ENCODE data around the gene SLC66A2.

Gene SLC66A2

DNA sequence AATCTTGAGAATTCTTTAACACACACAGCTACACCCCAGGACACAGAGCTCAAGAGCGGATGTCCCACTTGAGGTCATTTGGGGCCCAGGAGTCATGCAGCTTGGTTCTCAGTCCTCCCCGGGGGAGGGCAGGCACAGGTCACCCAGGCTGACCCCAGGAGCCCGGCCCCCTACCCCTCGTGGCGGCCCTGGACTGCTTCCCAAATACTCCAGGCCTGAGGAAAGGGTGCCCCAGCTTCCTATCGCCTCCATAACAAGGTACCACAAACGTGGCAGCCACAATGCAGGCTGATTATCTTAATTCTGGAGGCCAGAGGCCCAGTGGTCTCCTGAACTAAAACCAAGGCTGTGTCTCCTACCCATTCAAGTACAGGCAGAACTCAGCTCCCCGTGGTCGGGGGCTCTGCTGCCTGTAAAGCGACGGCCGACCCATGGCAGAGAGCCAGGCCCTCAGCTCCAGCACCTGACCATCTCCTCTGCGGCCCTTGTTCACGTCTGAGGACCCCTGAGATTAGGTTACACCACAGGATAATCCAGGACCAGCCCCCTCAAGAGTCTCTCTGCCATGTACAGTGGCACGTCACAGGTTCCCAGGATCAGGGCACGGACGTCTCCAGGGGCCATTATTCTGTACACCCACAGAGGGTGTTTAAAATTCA is 10.5 kb downstream of the SLC66A2 start:
- Histone ChIP-seq H3K27ac (replicated peaks) (no peak overlapping the region), H3K4me3 (replicated peaks; ENCODE audit: insufficient read depth, low read length) (no peak overlapping the region), H3K27me3 (ENCODE audit: insufficient read depth, poor library complexity, severe bottlenecking) (no peaks in the 10 kb centered on the region)
- DNase-seq (ENCODE audit: low read depth in 1 of 2, low spot score in 1 of 2), result no peak
- TF ChIP-seq, protein P1, sequence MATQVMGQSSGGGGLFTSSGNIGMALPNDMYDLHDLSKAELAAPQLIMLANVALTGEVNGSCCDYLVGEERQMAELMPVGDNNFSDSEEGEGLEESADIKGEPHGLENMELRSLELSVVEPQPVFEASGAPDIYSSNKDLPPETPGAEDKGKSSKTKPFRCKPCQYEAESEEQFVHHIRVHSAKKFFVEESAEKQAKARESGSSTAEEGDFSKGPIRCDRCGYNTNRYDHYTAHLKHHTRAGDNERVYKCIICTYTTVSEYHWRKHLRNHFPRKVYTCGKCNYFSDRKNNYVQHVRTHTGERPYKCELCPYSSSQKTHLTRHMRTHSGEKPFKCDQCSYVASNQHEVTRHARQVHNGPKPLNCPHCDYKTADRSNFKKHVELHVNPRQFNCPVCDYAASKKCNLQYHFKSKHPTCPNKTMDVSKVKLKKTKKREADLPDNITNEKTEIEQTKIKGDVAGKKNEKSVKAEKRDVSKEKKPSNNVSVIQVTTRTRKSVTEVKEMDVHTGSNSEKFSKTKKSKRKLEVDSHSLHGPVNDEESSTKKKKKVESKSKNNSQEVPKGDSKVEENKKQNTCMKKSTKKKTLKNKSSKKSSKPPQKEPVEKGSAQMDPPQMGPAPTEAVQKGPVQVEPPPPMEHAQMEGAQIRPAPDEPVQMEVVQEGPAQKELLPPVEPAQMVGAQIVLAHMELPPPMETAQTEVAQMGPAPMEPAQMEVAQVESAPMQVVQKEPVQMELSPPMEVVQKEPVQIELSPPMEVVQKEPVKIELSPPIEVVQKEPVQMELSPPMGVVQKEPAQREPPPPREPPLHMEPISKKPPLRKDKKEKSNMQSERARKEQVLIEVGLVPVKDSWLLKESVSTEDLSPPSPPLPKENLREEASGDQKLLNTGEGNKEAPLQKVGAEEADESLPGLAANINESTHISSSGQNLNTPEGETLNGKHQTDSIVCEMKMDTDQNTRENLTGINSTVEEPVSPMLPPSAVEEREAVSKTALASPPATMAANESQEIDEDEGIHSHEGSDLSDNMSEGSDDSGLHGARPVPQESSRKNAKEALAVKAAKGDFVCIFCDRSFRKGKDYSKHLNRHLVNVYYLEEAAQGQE (IDR thresholded peaks at IDR 0.05; ENCODE audit: insufficient replicate concordance, low read depth), result no peak
- TF ChIP-seq, protein P2, sequence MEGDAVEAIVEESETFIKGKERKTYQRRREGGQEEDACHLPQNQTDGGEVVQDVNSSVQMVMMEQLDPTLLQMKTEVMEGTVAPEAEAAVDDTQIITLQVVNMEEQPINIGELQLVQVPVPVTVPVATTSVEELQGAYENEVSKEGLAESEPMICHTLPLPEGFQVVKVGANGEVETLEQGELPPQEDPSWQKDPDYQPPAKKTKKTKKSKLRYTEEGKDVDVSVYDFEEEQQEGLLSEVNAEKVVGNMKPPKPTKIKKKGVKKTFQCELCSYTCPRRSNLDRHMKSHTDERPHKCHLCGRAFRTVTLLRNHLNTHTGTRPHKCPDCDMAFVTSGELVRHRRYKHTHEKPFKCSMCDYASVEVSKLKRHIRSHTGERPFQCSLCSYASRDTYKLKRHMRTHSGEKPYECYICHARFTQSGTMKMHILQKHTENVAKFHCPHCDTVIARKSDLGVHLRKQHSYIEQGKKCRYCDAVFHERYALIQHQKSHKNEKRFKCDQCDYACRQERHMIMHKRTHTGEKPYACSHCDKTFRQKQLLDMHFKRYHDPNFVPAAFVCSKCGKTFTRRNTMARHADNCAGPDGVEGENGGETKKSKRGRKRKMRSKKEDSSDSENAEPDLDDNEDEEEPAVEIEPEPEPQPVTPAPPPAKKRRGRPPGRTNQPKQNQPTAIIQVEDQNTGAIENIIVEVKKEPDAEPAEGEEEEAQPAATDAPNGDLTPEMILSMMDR (IDR thresholded peaks at IDR 0.05; ENCODE audit: insufficient read depth, low read length), result no peak
- no peak for TF ChIP-seq GABPA (IDR thresholded peaks at IDR 0.05; ENCODE audit: low read depth)

GRCh38 chr18:79940126-79940813 is 11.2 kb downstream of the SLC66A2 start:
- no peak for DNase-seq (ENCODE audit: low read depth in 1 of 2, low spot score in 1 of 2)

GRCh38 chr18:79939096-79939495 is 12.4 kb downstream of the SLC66A2 start:
- Histone ChIP-seq H3K27ac (replicated peaks) (no peak overlapping the region), H3K27me3 (ENCODE audit: insufficient read depth, poor library complexity, severe bottlenecking) (no peaks in the 10 kb centered on the region), H3K4me3 (replicated peaks; ENCODE audit: insufficient read depth, low read length) (no peak overlapping the region)
- TF ChIP-seq, protein P2 (IDR thresholded peaks at IDR 0.05; ENCODE audit: insufficient read depth, low read length), result no peak
- TF ChIP-seq SPI1 (IDR thresholded peaks at IDR 0.05; ENCODE audit: borderline replicate concordance, low read depth), result no peak
- no peak for TF ChIP-seq POLR2AphosphoS5 (IDR thresholded peaks at IDR 0.05; ENCODE audit: low read depth)
- no peak for TF ChIP-seq GABPA (IDR thresholded peaks at IDR 0.05; ENCODE audit: low read depth)
- TF ChIP-seq, protein P1 (IDR thresholded peaks at IDR 0.05; ENCODE audit: insufficient replicate concordance, low read depth), result no peak
- DNase-seq (ENCODE audit: low read depth in 1 of 2, low spot score in 1 of 2), result no peak

More at GRCh38 chr18:79940126-79940813, 11.2 kb downstream of the SLC66A2 start:
- TF ChIP-seq, protein P2 (IDR thresholded peaks at IDR 0.05; ENCODE audit: insufficient read depth, low read length), result no peak
- TF ChIP-seq POLR2AphosphoS5 (IDR thresholded peaks at IDR 0.05; ENCODE audit: low read depth) (no peak), GABPA (IDR thresholded peaks at IDR 0.05; ENCODE audit: low read depth) (no peak), SPI1 (IDR thresholded peaks at IDR 0.05; ENCODE audit: borderline replicate concordance, low read depth) (no peak)
- TF ChIP-seq, protein P1 (IDR thresholded peaks at IDR 0.05; ENCODE audit: insufficient replicate concordance, low read depth), result no peak
- Histone ChIP-seq H3K27ac (replicated peaks) (no peak overlapping the region), H3K4me3 (replicated peaks; ENCODE audit: insufficient read depth, low read length) (no peak overlapping the region), H3K27me3 (ENCODE audit: insufficient read depth, poor library complexity, severe bottlenecking) (no peaks in the 10 kb centered on the region)
